ENCODE data around the gene WDHD1. TPM values are rescaled to one million over a fixed set of nuclear protein-coding genes. Genes with fewer than 3 reads are reported as not detected.

The WDHD1 gene
- total and polyA plus RNA-seq, 2 of the 4 experiments (the other 2 are of a cell fraction) = 4.4 to 13.1 TPM

- Histone ChIP-seq H4K8ac (ENCODE audit: low read depth in 2 of 2, low read length in 2 of 2) (no peak overlapping the region), H3K9ac (ENCODE audit: low read depth, low read length) (no peak overlapping the region), H3K9me1 (ENCODE audit: insufficient read depth, low read length) (no peaks in the 10 kb centered on the region), H2BK5ac (ENCODE audit: low read depth, low read length, poor library complexity, severe bottlenecking) (no peak overlapping the region), H3K56ac (ENCODE audit: extremely low read depth, insufficient read depth, low read length) (no peak overlapping the region), H3K36me3 (ENCODE audit: control insufficient read depth, insufficient read depth, low read length) (peaks cover 10% of the 10 kb centered on the region), H2AFZ (replicated peaks; ENCODE audit: low read length, poor library complexity) (no peak overlapping the region), H4K5ac (ENCODE audit: low read depth, low read length) (no peak overlapping the region), H2BK15ac (ENCODE audit: low read depth, low read length) (no peak overlapping the region), H3K79me1 (ENCODE audit: low read depth in 1 of 2, low read length in 2 of 2) (peaks cover 3 to 16% of the 10 kb centered on the region in 2 experiments; a peak in 3 of 4 replicates), H3K14ac (replicated peaks; ENCODE audit: low read depth, low read length) (no peak overlapping the region), H3K4me1 (ENCODE audit: control insufficient read depth, insufficient read depth, low read length) (peaks cover 6% of the 10 kb centered on the region), H3K23ac (ENCODE audit: low read depth, low read length) (no peak overlapping the region), H3K27me3 (ENCODE audit: control insufficient read depth, insufficient read depth, low read length) (no peaks in the 10 kb centered on the region), H2BK120ac (ENCODE audit: low read depth, low read length) (no peak overlapping the region), H2BK20ac (ENCODE audit: low read depth, low read length) (no peak overlapping the region), H3K4me3 (ENCODE audit: insufficient read depth, low read depth, low read length) (no peak overlapping the region), H2AK5ac (ENCODE audit: low read depth, low read length) (no peak overlapping the region), H3K4ac (ENCODE audit: low read depth, low read length) (no peak overlapping the region), H4K91ac (ENCODE audit: insufficient read depth, low read depth, low read length) (no peak overlapping the region), H4K20me1 (ENCODE audit: insufficient read depth, low read length) (no peaks in the 10 kb centered on the region), H3K27ac (ENCODE audit: insufficient read depth, low read length) (no peak overlapping the region), H3K9me3 (ENCODE audit: control insufficient read depth, insufficient read depth, low read length) (no peaks in the 10 kb centered on the region), H3K18ac (ENCODE audit: low read depth, low read length) (no peak overlapping the region), H2AK9ac (replicated peaks; ENCODE audit: low read depth, low read length, poor library complexity) (no peak overlapping the region), H3K4me2 (ENCODE audit: low read depth, low read length) (no peak overlapping the region)
- no peak for ATAC-seq (ENCODE audit: low read depth)
- no TSS peak for BruUV-seq (replicated peaks)
- TF ChIP-seq CHD1 (IDR thresholded peaks at IDR 0.05; ENCODE audit: low read depth, low read length) (no peak), RCOR1 (IDR thresholded peaks at IDR 0.05; ENCODE audit: insufficient replicate concordance, low read length) (no peak), MAFK (IDR thresholded peaks at IDR 0.05; ENCODE audit: low read depth, low read length) (no peak), FOS (IDR thresholded peaks at IDR 0.05; ENCODE audit: low read depth, low read length) (no peak), RAD21 (IDR thresholded peaks at IDR 0.05; ENCODE audit: low read length) (no peak), CEBPB (IDR thresholded peaks at IDR 0.05; ENCODE audit: low read depth, low read length) (no peak), USF2 (IDR thresholded peaks at IDR 0.05; ENCODE audit: low read depth, low read length) (no peak), CTCF (conservative IDR thresholded peaks at IDR 0.05; ENCODE audit: low read depth, low read length) (no peak), SMC3 (IDR thresholded peaks at IDR 0.05; ENCODE audit: low read depth, low read length) (no peak), MAZ (IDR thresholded peaks at IDR 0.05; ENCODE audit: borderline replicate concordance, low read depth, low read length) (no peak), ELK1 (IDR thresholded peaks at IDR 0.05; ENCODE audit: borderline replicate concordance, low read depth, low read length) (no peak), POLR2A (IDR thresholded peaks at IDR 0.05; ENCODE audit: low read depth, low read length) (no peak), BHLHE40 (IDR thresholded peaks at IDR 0.05; ENCODE audit: low read depth, low read length) (no peak)
- ChIA-PET POLR2A (ENCODE audit: unreplicated experiment) (interaction anchor here (1.2 kb wide), 1 partner anchor 18 kb away, joined by 3 read pairs; the partner anchor contains the start of genes SOCS4 and WDHD1), CTCF (no interaction called here)
- DNase-seq = no peak
- in situ Hi-C loops (cut with MboI; ENCODE audit: low sequenced_read_pairs) = no loop called here
- dilution Hi-C loops (cut with HindIII; ENCODE audit: low sequenced_read_pairs, unreplicated experiment) = no loop called here
- intact Hi-C loops (cut with micrococcal nuclease) = no loop called here
Measured at GRCh38 chr14:55045087-55045486, 18.2 kb upstream of the WDHD1 start.

All from IMR-90 (cell line).